B cell (primary cell): ENCODE measurements around the gene LRRTM3. TPM values are rescaled to one million over a fixed set of nuclear protein-coding genes. Genes with fewer than 3 reads are reported as not detected.

Source experiments
- ATAC-seq: fragments of 200-7000 bp; cut with Tn5 transposase; one replicate; pipeline ENCODE4 v1.10.0; 2021; ENCODE audit warnings: low read depth, mild to moderate bottlenecking, moderate number of reproducible peaks, moderate library complexity
- CTCF ChIA-PET: fragments of 350-600 bp; sonication (Branson Sonifier 250); formaldehyde crosslinking; loops from one replicate; lab custom pipeline; 2021; ENCODE audit warnings: antibody characterized with exemption, inconsistent platforms; lab: Charles Lee
- POLR2A ChIA-PET: fragments of 350-600 bp; sonication (Branson Sonifier 250); formaldehyde crosslinking; loops from one replicate; lab custom pipeline; 2021; ENCODE audit warnings: antibody characterized with exemption; lab: Charles Lee
- DNase-seq: peaks from one replicate; pipeline ENCODE4 v3.0.0; 2013
- H2AFZ ChIP-seq: 2 replicates; pipeline ENCODE4 v1.6.1; 2012; ENCODE audit warnings: mild to moderate bottlenecking, low read depth, low read length; ENCODE audit not compliant: insufficient read depth, poor library complexity, severe bottlenecking
- H3K27ac ChIP-seq, 2 donors: 1 replicate in 1 of 2; 2 replicates in 1 of 2; pipeline ENCODE4 v1.5.1; 2012 to 2013; ENCODE audit warnings: low read length in 2 of 2, mild to moderate bottlenecking in 2 of 2, moderate library complexity in 1 of 2
- H3K27me3 ChIP-seq, 4 experiments: fragments of 200-600 bp in 1 of 4; sonication (generic) in 1 of 4; replicated peaks in 1 of 4; 1 replicate in 2 of 4; 2 replicates in 2 of 4; pipeline versions ENCODE4 v1.6.1 to v1.7.0; 2013 to 2016; ENCODE audit warnings: low read length in 3 of 4, mild to moderate bottlenecking in 2 of 4, mixed read lengths in 1 of 4, moderate library complexity in 1 of 4; ENCODE audit not compliant: insufficient read depth in 4 of 4, control insufficient read depth in 3 of 4; ENCODE audit errors: control extremely low read depth in 1 of 4
- H3K36me3 ChIP-seq, 2 experiments: replicated peaks in 1 of 2; 1 replicate in 1 of 2; 2 replicates in 1 of 2; pipeline versions ENCODE4 v1.6.1 to v1.7.1; 2013; ENCODE audit warnings: low read length in 1 of 2; ENCODE audit not compliant: insufficient read depth in 2 of 2, control insufficient read depth in 1 of 2; ENCODE audit errors: control extremely low read depth in 1 of 2, extremely low read depth in 1 of 2
- H3K4me1 ChIP-seq, 2 donors: fragments of 200-600 bp in 1 of 2; sonication (generic) in 1 of 2; 1 replicate in 1 of 2; 2 replicates in 1 of 2; pipeline versions ENCODE4 v1.5.1 to v1.6.1; 2013 to 2017; ENCODE audit warnings: low read length in 2 of 2; ENCODE audit not compliant: control insufficient read depth in 2 of 2, insufficient read depth in 2 of 2
- H3K4me2 ChIP-seq: replicated peaks from 2 replicates; pipeline ENCODE3; 2012; ENCODE audit warnings: mild to moderate bottlenecking, low read depth, low read length; ENCODE audit not compliant: poor library complexity, severe bottlenecking
- H3K4me3 ChIP-seq, 5 experiments: fragments of 200-600 bp in 1 of 5; sonication (generic) in 1 of 5; 1 replicate in 3 of 5; 2 replicates in 2 of 5; pipeline versions ENCODE4 v1.5.1 to v1.7.0; 2011 to 2016; ENCODE audit warnings: low read length in 4 of 5, mild to moderate bottlenecking in 4 of 5, low read depth in 2 of 5, control low read depth in 1 of 5, moderate library complexity in 1 of 5; ENCODE audit not compliant: insufficient read depth in 1 of 5; ENCODE audit errors: control extremely low read depth in 1 of 5, extremely low read depth in 1 of 5
- H3K79me2 ChIP-seq: fragments of 200-600 bp; sonication (generic); one replicate; pipeline ENCODE4 v1.6.0; 2016; ENCODE audit warnings: low read length; ENCODE audit not compliant: control insufficient read depth, insufficient read depth
- H3K9ac ChIP-seq: fragments of 200-600 bp; sonication (generic); 2 replicates; pipeline ENCODE4 v1.6.1; 2017; ENCODE audit warnings: mild to moderate bottlenecking, low read length, moderate library complexity
- H3K9me3 ChIP-seq, 3 donors: one replicate each; pipeline versions ENCODE4 v1.6.1 to v1.7.1; 2013; ENCODE audit warnings: low read length in 2 of 3; ENCODE audit not compliant: control insufficient read depth in 2 of 3, insufficient read depth in 1 of 3; ENCODE audit errors: control extremely low read depth in 1 of 3
- H4K20me1 ChIP-seq: 2 replicates; pipeline ENCODE4 v1.6.0; 2012; ENCODE audit warnings: mild to moderate bottlenecking, low read length; ENCODE audit not compliant: insufficient read depth, control insufficient read depth, poor library complexity, severe bottlenecking
- H3K27ac Mint-ChIP-seq: one replicate; pipeline ENCODE4 v1.8.0; 2021; ENCODE audit warnings: mixed read lengths
- H3K27me3 Mint-ChIP-seq: one replicate; pipeline ENCODE4 v1.8.0; 2021; ENCODE audit warnings: mixed read lengths
- H3K4me1 Mint-ChIP-seq: one replicate; pipeline ENCODE4 v1.8.0; 2021; ENCODE audit warnings: mixed read lengths
- H3K4me3 Mint-ChIP-seq: one replicate; pipeline ENCODE4 v1.8.0; 2021; ENCODE audit warnings: mixed read lengths
- H3K9me3 Mint-ChIP-seq: one replicate; pipeline ENCODE4 v1.8.0; 2022; ENCODE audit warnings: mixed read lengths; ENCODE audit not compliant: insufficient read depth
- CTCF ChIP-seq: fragments of 200-600 bp; IDR thresholded peaks from one replicate; pipeline ENCODE4 v1.8.0; 2022; ENCODE audit warnings: antibody characterized with exemption, mild to moderate bottlenecking
- EZH2 ChIP-seq: IDR thresholded peaks from 2 replicates; pipeline ENCODE4 v1.6.1; 2012; ENCODE audit warnings: borderline replicate concordance, low read depth, mild to moderate bottlenecking, moderate library complexity, low read length; ENCODE audit not compliant: insufficient read depth, poor library complexity, severe bottlenecking
- WGBS: methylation state at CpG from one replicate; pipeline ENCODE4 v1.1.5; 2013; ENCODE audit warnings: missing lambda C conversion rate; ENCODE audit not compliant: insufficient coverage; 5-methylcytosine and 5-hydroxymethylcytosine counted together
- intact Hi-C: fragments of 100-400 bp; cut with micrococcal nuclease; formaldehyde crosslinking; loops from one replicate; pipeline ENCODE4 v1.10.0; 2022
- polyA plus RNA-seq: library from polyadenylated mRNA; depleted of rRNA; stranded (reverse); fragments of >200 nt; gene quantifications from 2 replicates; pipeline ENCODE4 v1.2.3, GENCODE V29; 2012
- total RNA-seq, 2 donors: library from RNA; stranded (reverse); fragments of 120-200 nt in 1 of 2; gene quantifications; 1 replicate in 1 of 2; 2 replicates in 1 of 2; pipeline versions ENCODE4 v1.2.3 to v1.2.4, GENCODE V29; 2013 to 2022

Gene LRRTM3
- total and polyA plus RNA-seq, 2 donors (not counting 1 experiment from before 2014, with no cell fraction given): not detected

DNA sequence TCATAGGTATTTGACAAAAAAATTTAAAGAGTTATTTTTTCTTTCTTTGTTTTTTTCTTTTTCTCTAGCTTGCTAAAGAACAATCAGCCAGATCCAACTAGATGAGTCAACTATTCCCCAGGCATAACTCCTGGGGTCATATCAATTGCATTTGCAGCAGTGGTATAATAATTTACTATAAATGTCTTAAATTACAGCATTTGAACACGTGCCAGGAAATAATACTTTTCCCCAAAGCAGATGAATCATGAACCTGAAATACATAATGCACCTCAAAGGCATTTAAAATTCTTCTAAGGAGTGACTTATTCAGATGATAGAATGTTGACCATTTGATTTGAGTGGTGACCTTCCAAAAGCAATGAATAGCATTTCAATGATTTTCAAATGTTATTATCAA is 190.1 kb downstream of the LRRTM3 start:
- Mint-ChIP-seq H3K4me1 (no peaks in the 10 kb centered on the region), H3K27ac (no peak overlapping the region), H3K9me3 (no peaks in the 10 kb centered on the region), H3K27me3 (no peaks in the 10 kb centered on the region), H3K4me3 (no peak overlapping the region)
- H3K36me3 ChIP-seq: no peaks in the 10 kb centered on the region
- no peak overlapping the region for H2AFZ ChIP-seq
- no CpG with 5 or more reads among the region's 1 CpG for WGBS
- DNase-seq (no peak), ATAC-seq (no peak)
- TF ChIP-seq EZH2: no peak
- no peak for TF ChIP-seq CTCF
- POLR2A ChIA-PET: no interaction called here
- H3K9me3 ChIP-seq: no peaks in the 10 kb centered on the region
- no peak overlapping the region for H3K27ac ChIP-seq
- H3K4me1 ChIP-seq: no peaks in the 10 kb centered on the region
- intact Hi-C loops: no loop called here
- H3K4me3 ChIP-seq: no peak overlapping the region
- H3K4me2 ChIP-seq: no peak overlapping the region
- no peaks in the 10 kb centered on the region for H4K20me1 ChIP-seq
- CTCF ChIA-PET: no interaction called here
- H3K9ac ChIP-seq: no peak overlapping the region
- H3K79me2 ChIP-seq: no peaks in the 10 kb centered on the region
- no peaks in the 10 kb centered on the region for H3K27me3 ChIP-seq

DNA sequence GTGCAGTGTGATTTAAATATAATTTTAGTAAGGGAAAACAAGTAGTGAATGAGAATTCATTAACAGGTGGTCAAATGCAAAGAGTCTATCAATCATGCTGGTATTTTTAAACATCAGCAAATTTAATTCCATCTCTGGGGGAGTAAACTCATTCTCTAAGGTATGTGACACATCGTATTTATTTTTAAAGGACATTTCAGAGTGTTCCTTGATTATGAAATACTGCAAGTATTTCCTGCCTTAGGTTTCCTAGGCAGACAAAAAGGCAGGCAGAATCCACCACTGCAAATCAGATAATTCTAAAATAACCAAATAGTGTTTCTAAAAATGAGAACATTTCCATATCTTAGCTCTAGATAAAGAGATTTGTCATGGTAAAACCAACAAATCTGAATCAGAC is 193.8 kb downstream of the LRRTM3 start:
- Histone ChIP-seq H2AFZ (no peak overlapping the region), H3K9me3 (no peaks in the 10 kb centered on the region), H3K4me1 (no peaks in the 10 kb centered on the region), H3K27me3 (no peaks in the 10 kb centered on the region), H3K36me3 (no peaks in the 10 kb centered on the region), H3K79me2 (no peaks in the 10 kb centered on the region), H3K4me3 (no peak overlapping the region), H4K20me1 (no peaks in the 10 kb centered on the region), H3K4me2 (no peak overlapping the region), H3K9ac (no peak overlapping the region), H3K27ac (no peak overlapping the region)
- H3K4me3 Mint-ChIP-seq: no peak overlapping the region
- TF ChIP-seq EZH2 (no peak), CTCF (no peak)
- WGBS: no CpG with 5 or more reads among the region's 1 CpG
- intact Hi-C loops: no loop called here
- CTCF ChIA-PET: no interaction called here
- H3K9me3 Mint-ChIP-seq: no peaks in the 10 kb centered on the region
- H3K4me1 Mint-ChIP-seq: no peaks in the 10 kb centered on the region
- no peak overlapping the region for H3K27ac Mint-ChIP-seq
- POLR2A ChIA-PET: no interaction called here
- DNase-seq (no peak), ATAC-seq (no peak)
- H3K27me3 Mint-ChIP-seq: no peaks in the 10 kb centered on the region
